Muscle of leg (tissue), 11 donors: ENCODE data around the gene COL4A1. TPM values are rescaled to one million over a fixed set of nuclear protein-coding genes. Genes with fewer than 3 reads are reported as not detected.

Experiments
- DNase-seq: peaks from one replicate; pipeline ENCODE4 v3.0.0; 2013
- H3K27ac ChIP-seq: one replicate; pipeline ENCODE4 v1.5.1; 2013; ENCODE audit warnings: mild to moderate bottlenecking, low read length, control low read depth
- H3K27me3 ChIP-seq: one replicate; pipeline ENCODE4 v1.6.1; 2013; ENCODE audit warnings: low read length; ENCODE audit not compliant: control insufficient read depth, insufficient read depth
- H3K36me3 ChIP-seq: one replicate; pipeline ENCODE4 v1.6.1; 2013; ENCODE audit warnings: low read length; ENCODE audit not compliant: control insufficient read depth, insufficient read depth
- H3K4me1 ChIP-seq: one replicate; pipeline ENCODE4 v1.6.1; 2013; ENCODE audit warnings: low read length; ENCODE audit not compliant: control insufficient read depth, insufficient read depth
- H3K4me3 ChIP-seq: one replicate; pipeline ENCODE4 v1.5.1; 2013; ENCODE audit warnings: low read length, control low read depth
- H3K9me3 ChIP-seq: replicated peaks from 2 replicates; pipeline ENCODE4 v1.6.1; 2013; ENCODE audit warnings: low read depth, low read length; ENCODE audit not compliant: control insufficient read depth
- WGBS: methylation state at CpG from one replicate; pipeline ENCODE4 v1.1.5; 2013; ENCODE audit warnings: missing lambda C conversion rate; ENCODE audit not compliant: insufficient coverage; 5-methylcytosine and 5-hydroxymethylcytosine counted together
- polyA plus RNA-seq, 8 donors: library from polyadenylated mRNA; unstranded; fragments of 120-200 nt; gene quantifications; one replicate each; pipeline versions ENCODE4 v1.2.1 to v1.2.3, GENCODE V29; 2013; ENCODE audit warnings: inconsistent platforms in 1 of 8, low replicate concordance in 1 of 8; ENCODE audit not compliant: insufficient read length in 8 of 8, insufficient read depth in 1 of 8
- total RNA-seq: library from RNA; stranded (reverse); fragments of 120-200 nt; gene quantifications from one replicate; pipeline ENCODE4 v1.2.4, GENCODE V29; 2013

The COL4A1 gene
- total and polyA plus RNA-seq, 9 donors = 583 to 861 (median 730) TPM

DNA sequence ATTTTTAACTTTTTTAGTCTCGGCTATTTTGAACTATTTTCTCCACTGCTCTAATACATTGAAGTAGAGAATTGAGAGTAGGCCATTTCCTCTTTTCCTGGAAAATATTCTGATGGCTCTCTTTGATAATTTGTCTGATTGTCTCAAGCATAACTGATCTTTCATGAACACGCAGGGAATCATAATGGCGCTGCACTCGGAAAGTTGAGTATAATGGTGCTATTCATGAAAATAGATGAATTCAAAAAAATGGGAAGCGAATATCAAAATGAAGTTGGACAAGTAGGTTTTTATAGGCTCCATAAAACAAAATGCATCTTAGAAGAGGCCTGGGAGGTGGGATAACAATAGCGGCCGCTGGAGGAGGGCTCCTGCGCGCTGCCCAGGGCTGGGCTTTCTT lies 29.2 kb upstream of the COL4A1 start:
- Histone ChIP-seq H3K36me3 (peaks cover 28% of the 10 kb centered on the region), H3K4me3 (no peak overlapping the region), H3K27me3 (no peaks in the 10 kb centered on the region), H3K9me3 (no peaks in the 10 kb centered on the region), H3K27ac (peak overlapping the region; percentile 90), H3K4me1 (peaks cover 65% of the 10 kb centered on the region)
- WGBS = 98% methylated on average over 6 of the region's 9 CpGs
- no peak for DNase-seq

DNA sequence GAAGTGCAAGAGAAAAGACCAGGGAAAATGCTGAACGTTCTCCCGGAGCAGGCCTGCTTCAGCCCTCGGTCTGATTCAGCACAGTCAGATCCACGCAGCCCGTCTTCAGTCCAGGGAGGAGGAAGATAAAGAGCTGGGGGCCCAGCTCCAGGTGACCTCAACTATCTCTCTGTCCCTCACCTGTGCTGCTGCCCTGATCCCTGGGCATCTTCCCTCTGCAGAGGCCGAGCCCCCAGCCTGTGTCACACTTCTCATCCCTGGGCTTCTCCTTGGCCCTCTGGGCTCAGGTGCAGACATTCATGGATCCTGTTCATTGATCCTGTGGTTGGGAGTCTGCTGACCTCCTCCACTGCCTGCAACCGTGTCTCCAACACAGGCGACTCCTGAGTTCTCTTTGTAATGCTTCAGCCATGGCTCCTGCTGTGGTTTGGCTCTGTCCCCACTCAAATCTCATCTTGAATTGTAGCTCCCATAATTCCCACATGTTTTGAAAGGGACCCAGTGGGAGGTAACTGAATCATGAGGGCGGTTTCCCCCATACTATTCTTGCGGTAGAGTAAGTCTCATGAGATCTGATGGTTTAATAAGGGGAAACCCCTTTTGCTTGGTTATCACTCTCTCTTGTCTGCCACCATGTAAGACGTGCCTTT lies 28.0 kb upstream of the COL4A1 start:
- peaks cover 29% of the 10 kb centered on the region for H3K36me3 ChIP-seq
- no peak overlapping the region for H3K27ac ChIP-seq
- H3K4me3 ChIP-seq = no peak overlapping the region
- no peak for DNase-seq
- H3K9me3 ChIP-seq = no peaks in the 10 kb centered on the region
- no peaks in the 10 kb centered on the region for H3K27me3 ChIP-seq
- peaks cover 61% of the 10 kb centered on the region for H3K4me1 ChIP-seq
- WGBS = 74% methylated on average over 6 of the region's 11 CpGs

DNA sequence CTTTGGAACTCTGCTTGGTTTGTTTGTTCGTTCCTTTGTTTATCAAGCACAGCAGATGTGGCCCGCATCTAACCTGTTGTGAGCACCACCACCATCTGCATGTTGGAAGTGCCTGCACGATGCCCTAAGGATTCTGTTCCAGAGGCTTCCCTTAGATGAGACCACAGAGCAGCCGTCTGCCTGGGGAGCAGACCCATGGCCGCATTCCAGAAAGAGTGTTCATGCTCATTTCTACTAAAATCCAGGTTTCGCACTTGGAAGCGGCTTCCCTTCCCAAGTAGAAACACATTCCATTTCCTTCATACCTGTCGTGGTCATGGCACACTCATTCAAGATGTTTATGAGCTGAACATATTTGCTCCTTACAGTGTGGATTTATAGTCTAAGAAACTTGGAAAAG lies 27.3 kb upstream of the COL4A1 start:
- 22% methylated on average over 5 of the region's 8 CpGs for WGBS
- Histone ChIP-seq H3K36me3 (peaks cover 32% of the 10 kb centered on the region), H3K4me1 (peaks cover 62% of the 10 kb centered on the region), H3K9me3 (no peaks in the 10 kb centered on the region), H3K4me3 (no peak overlapping the region), H3K27ac (no peak overlapping the region), H3K27me3 (no peaks in the 10 kb centered on the region)
- no peak for DNase-seq

DNA sequence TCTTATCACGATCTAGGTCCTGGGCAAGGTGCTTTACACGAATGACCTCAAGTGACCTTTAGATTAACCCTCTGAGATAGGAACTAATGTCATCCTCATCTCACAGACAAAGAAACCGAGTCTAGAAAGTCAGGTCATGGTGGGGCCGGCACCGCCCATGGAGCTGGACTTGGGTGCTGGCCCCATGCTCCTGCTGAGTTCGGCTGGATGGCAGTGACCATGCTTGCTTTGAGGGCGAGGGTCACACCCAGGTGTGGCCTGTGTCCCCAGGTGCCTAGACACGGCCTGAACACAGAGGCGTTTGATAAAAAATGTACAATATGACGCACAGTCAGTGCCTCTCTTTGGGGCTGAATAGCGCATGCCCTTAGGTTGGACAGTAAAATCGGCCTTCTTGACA lies 26.9 kb upstream of the COL4A1 start:
- Histone ChIP-seq H3K27ac (no peak overlapping the region), H3K9me3 (no peaks in the 10 kb centered on the region), H3K36me3 (peaks cover 32% of the 10 kb centered on the region), H3K4me1 (peaks cover 60% of the 10 kb centered on the region), H3K27me3 (no peaks in the 10 kb centered on the region), H3K4me3 (no peak overlapping the region)
- DNase-seq = no peak
- 88% methylated on average over 11 of the region's 12 CpGs for WGBS

DNA sequence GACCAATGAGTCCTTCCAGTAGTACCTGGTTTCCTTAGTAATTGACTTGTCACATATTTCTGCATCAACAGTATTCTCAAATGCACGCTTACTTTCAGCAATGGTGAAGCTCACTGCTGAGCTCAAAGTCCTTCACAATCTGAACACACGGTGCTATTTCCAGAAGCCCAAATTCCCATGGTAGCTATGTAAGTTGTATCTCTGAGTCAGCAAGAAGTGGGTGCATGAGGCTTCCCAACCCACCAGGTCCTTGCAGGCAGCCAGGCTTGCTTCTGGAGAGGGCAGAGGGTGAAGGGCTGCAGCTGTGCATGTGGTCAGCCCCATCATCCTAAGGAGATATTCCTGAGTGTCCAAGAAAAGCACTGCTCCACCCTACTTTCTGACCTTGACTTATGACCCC lies 25.8 kb upstream of the COL4A1 start:
- H3K36me3 ChIP-seq = peaks cover 32% of the 10 kb centered on the region
- WGBS = 100% methylated on average over 1 of the region's 2 CpGs

DNA sequence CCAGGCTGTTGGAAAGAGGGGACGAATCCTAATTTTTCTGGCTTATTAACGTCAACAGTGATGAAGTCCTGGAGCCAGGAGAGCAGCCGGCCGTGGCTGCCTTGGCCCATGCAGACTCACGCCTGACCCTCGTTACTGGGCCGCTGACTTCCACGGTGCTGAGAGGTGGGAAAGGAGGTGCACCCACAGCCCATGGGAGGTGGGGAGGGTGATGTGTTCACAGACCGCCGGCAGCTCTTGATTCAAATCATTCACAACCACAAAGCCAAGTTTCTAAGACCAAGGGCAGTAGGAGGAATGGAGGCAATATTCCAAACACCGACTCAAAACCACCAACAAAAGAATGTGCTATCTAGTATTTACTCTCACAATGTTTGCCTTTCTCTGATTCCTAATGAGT lies 24.4 kb upstream of the COL4A1 start:
- 20% methylated on average over 1 of the region's 11 CpGs for WGBS
- Histone ChIP-seq H3K4me1 (peaks cover 50% of the 10 kb centered on the region), H3K4me3 (no peak overlapping the region), H3K27ac (peak overlapping the region; percentile 23), H3K9me3 (no peaks in the 10 kb centered on the region), H3K36me3 (peaks cover 32% of the 10 kb centered on the region), H3K27me3 (no peaks in the 10 kb centered on the region)
- peak; percentile 44 for DNase-seq

More for the DNA sequence above, 25.8 kb upstream of the COL4A1 start:
- peaks cover 52% of the 10 kb centered on the region for H3K4me1 ChIP-seq
- H3K27me3 ChIP-seq = no peaks in the 10 kb centered on the region
- no peaks in the 10 kb centered on the region for H3K9me3 ChIP-seq
- DNase-seq = no peak
- no peak overlapping the region for H3K4me3 ChIP-seq
- H3K27ac ChIP-seq = no peak overlapping the region

DNA sequence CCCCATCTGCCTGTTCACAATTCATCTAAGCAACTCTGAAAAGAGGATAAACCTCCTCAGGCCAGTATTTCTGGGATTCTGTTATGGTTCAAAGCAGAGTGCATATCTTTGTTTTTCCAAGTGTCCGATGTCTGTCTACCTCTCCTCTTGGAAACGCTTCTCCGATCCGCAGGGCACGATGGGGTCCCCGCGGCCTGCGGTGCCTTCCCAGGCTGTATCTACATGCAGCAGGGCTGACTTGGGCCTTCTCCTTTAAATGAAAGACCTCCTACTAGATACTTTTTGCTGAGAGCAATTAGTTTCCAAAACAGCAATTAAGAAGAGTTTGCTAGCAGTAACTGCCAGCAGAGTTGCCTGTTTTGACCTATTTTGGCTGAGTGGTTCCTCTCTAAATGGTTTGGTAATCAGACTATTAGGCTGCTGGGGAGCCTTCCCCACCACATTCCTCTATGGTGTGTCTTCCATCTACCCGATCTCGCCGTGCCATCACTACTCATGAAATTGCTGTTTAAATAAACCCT lies 23.6 kb upstream of the COL4A1 start:
- H3K4me3 ChIP-seq = no peak overlapping the region
- peaks cover 52% of the 10 kb centered on the region for H3K4me1 ChIP-seq
- H3K9me3 ChIP-seq = no peaks in the 10 kb centered on the region
- no peaks in the 10 kb centered on the region for H3K27me3 ChIP-seq
- H3K27ac ChIP-seq = peak overlapping the region; percentile 43
- 82% methylated on average over 7 of the region's 11 CpGs for WGBS
- no peak for DNase-seq
- H3K36me3 ChIP-seq = peaks cover 32% of the 10 kb centered on the region

DNA sequence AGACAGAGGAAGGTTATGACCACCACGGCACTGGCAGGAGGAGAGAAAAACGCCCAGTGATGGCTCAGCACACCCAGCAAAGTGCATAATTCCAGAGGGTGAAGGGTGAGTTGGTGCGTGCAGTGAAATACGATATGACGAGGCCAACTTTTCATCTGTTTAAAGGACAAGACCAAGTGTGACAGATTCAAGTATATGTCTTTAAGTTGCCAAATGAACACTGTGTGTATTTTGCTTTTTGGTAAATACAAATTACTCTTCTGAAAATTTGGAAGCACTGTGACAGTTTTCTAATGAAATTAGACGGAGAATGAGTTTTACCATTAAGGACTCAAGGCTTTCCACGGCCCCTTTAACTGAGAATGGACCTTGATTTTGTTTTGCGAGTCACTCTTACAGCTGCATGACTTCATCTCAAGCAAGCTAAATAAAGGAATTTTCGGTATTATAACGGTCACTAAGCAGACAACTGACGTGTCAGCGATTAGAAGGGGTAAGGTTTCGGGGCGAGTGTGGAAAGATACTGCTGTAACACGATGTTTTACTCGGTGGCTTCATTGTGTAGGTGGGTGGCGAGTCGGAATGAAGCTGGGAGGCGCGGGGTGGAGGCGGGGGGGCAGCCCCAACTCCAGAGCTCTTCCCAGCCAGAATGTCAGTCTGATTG lies 23.0 kb upstream of the COL4A1 start:
- Histone ChIP-seq H3K36me3 (peaks cover 30% of the 10 kb centered on the region), H3K27me3 (no peaks in the 10 kb centered on the region), H3K4me1 (peaks cover 56% of the 10 kb centered on the region), H3K4me3 (no peak overlapping the region), H3K27ac (peak overlapping the region; percentile 43), H3K9me3 (no peaks in the 10 kb centered on the region)
- WGBS = 77% methylated on average over 15 of the region's 21 CpGs
- no peak for DNase-seq

DNA sequence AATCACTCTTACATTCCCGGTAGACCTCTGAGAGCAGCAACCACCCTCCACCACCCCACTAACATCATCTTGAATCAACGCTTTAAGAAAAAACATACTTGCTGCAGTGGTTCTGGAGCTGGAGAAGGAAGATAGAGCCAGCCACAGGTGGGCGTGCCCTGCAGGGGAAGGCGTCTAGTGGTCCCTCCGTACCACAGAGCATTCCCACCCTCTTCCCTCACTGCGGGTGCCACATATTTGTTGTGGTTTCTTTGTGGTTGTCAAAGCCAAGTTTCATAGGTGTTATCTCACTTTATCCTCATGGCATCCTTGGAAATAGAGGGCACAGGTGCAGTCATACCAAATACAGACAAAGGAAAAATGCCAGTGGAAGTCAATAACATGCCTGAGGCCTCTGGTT lies 22.3 kb upstream of the COL4A1 start:
- no peaks in the 10 kb centered on the region for H3K27me3 ChIP-seq
- peaks cover 27% of the 10 kb centered on the region for H3K36me3 ChIP-seq
- DNase-seq = no peak
- H3K9me3 ChIP-seq = no peaks in the 10 kb centered on the region
- no peak overlapping the region for H3K4me3 ChIP-seq
- H3K4me1 ChIP-seq = peaks cover 62% of the 10 kb centered on the region
- no peak overlapping the region for H3K27ac ChIP-seq
- WGBS = no CpG with 5 or more reads among the region's 6 CpGs

DNA sequence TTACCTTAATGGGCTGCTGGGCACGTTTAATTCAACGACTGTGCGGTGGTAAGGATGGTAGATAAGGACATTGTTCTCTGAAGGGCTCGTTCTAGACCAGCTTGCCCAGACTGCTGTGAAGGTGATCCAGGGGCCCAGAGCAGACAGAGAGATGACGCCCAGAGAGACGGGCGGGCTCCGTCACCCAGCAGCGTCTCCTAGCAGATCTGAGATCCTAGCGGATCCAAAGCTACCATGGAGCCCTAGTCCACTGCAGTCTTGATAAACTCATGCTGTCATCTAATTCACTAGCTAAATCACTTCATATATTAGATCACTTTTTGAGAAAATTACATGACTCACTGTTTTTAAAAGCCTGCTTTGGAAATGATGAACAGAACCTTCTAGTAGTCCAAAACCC lies 21.6 kb upstream of the COL4A1 start:
- no peaks in the 10 kb centered on the region for H3K9me3 ChIP-seq
- no peak for DNase-seq
- H3K27ac ChIP-seq = no peak overlapping the region
- no peaks in the 10 kb centered on the region for H3K27me3 ChIP-seq
- H3K36me3 ChIP-seq = peaks cover 22% of the 10 kb centered on the region
- no peak overlapping the region for H3K4me3 ChIP-seq
- 97% methylated on average over 9 of the region's 10 CpGs for WGBS
- H3K4me1 ChIP-seq = peaks cover 63% of the 10 kb centered on the region
